ENCODE results near the gene RAX2.

GRCh38 chr19:3720349-3720917, 51.6 kb downstream of the RAX2 start:
- TF ChIP-seq TAF1 (IDR thresholded peaks at IDR 0.05; ENCODE audit: borderline replicate concordance, low read depth, low read length) (no peak), CTCF (IDR thresholded peaks at IDR 0.05) (no peak), NRF1 (IDR thresholded peaks at IDR 0.05; ENCODE audit: low read depth, low read length) (no peak), MAX (IDR thresholded peaks at IDR 0.05; ENCODE audit: low read depth) (no peak)
